ENCODE measurements around the gene ARHGAP19.

Gene ARHGAP19

DNA sequence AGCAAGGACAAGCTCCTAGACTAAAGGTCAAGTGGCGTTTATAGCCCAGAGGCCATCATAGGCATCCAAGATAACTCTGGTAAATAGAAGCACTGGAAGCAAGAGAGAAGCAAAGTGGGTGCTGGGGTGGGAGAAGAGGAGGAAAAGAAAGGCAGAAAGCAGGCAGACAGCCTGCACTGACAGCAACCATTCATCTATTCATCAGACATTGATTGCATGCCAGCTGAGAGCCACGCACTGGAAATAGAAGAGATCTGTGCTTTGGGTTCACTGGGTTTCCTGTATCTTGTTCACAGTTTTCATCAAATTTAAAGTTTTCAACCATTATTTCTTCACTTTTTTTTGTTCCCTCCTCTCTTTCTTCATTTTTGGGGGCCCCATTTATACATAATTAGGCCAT, 102.0 kb downstream of the ARHGAP19 start:
- DNase-seq: no peak

DNA sequence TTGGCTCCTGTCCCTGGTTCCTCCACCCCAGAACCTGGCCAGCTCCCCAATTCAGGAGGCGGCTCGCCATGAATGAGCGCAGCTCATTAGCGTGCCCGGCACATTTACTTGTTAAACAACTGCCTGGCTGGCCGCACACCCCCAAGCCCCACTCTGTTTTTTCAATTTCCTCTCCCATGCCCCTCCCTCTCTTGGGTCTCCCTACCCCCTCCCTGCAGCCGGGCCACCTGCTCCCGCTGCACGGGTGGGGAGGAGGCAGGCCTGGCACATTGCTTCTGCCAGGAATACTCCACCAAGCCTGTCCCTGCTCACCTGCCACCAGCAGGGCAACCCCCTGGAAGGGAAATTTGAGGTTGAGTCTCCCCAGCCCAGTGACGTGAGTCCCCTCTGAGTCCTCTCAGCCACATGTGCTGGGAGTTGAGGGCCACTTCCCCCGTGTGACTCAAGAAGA, 104.2 kb downstream of the ARHGAP19 start:
- DNase-seq: no peak

DNA sequence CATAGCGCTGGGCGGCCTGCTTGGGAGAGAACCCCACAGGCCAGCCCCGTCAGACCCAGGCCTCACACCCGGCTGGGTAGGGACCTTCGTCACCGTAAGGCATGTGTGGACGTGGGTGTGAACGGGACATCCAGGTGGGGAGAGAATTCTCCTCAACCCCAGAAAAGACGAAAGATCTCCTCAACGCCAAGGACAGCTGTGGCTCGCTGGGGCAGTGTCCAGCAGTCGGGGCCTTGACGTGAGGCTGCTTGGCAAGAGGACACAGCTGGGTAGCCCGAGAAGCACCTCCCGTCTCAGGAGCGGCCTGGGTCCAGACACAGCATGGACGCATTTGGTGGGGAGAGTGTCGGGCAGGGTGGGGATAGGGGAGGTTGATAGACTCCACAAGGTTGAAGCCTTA, 105.5 kb downstream of the ARHGAP19 start:
- DNase-seq: no peak

DNA sequence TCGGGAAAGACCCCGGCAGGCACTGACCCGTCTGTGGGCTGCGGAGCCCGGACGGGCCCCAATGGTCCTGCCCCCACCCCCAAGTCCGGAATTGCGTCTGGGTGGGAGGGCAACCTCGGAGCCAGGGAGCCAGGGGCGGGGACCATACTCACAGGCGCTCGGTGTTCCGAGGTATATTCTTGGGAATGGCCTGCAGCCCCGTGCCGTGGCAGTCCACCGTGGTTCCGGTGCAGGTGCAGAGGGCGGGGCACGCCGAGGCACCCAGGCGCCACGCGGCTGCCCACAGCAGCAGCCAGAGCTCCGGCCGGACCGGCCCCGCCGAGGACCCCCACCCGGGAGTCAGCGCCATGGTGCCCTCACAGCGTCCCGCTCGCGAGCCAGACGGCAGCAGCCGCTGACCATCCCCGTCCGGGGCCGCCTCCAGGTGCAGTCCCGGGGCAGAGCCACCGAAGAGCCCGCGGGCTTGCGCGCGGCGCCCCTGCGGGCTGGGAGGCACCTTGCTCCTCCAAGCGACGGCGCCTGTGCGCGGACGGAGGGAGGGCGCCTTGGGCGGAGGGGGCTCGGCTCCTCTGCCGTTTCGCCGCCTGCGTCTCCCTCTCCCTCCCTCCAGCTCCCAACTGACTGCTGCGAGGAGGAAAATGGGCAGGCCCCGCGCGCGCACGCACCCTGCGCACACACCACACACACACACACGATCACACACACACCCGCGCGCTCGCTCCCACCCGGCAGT, 106.9 kb downstream of the ARHGAP19 start, which contains the start of gene SLIT1:
Gene SLIT1, minus strand, starts transcription at position 634 of the 733 bp plus-strand sequence. Its CDS starts 285 bp downstream, at position 349.
- no peak for DNase-seq

DNA sequence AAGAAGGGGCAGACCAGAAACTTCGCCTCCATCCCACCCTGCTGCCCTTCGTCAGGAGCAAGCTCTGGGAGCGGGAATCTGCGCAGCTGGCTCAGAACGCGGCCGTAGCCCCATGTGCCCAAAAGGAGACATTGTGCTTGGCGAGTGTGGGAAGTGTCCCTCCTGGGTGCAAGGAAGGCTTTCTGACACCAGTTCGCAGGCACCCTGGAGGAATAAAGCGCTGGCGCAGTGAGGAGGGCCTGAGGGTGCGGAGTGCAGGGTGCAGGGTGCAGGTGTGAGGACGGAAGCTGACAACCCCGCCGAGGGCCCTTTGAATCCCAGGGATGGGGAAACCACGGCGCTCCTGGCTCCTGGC, 107.5 kb downstream of the ARHGAP19 start:
- no peak for DNase-seq

DNA sequence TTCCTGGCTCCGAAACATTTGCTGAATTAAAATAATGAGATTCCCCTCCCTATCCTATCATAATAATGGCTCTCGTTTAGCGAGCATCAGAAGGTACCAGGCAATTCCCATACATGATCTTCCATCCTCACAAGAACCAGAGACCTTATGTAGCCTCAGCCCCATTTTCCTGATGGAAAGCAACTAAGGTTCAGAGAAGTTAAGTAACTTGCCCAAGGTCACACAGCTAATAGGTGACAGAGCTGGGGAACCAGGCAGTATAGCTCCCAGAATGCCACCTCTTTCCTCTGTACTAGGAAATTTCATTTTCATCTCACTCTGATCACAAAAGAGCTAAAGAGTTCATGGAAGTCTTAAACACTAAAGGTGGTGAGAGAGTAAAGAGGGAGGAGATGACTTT, 109.1 kb downstream of the ARHGAP19 start:
- no peak for DNase-seq

DNA sequence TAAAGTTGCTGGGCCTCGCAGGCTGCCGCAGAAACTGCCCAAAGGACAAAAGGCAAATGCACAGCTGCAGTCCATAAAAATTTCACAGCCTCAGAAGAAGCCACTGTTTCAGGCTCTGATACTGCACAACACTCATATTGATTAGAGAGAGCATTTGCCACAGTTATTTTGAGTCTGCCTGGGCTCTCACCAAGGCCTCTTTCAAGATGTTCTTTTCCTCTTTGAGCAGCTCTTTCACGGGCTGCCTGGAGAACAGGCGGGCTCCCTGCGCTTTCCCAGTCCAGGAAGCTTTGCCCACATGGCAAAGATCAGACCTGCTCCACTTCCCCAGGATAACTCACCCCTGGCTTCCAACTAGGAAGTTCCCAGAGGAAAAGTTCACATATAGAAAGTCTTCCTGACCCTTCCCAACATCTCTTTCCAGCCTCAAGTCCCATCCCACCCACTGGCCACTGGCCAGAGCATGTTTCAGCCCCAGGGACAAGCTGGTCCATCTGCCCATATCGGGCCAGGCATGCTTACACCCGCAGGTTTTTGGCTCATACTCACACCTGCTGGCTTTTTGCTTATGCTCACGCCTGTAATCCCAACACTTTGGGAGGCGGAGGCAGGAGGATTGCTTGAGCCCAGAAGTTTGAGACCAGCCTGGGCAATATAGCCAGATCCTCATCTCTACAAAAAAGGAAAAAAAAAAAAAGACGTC, 110.0 kb downstream of the ARHGAP19 start:
- DNase-seq: no peak

DNA sequence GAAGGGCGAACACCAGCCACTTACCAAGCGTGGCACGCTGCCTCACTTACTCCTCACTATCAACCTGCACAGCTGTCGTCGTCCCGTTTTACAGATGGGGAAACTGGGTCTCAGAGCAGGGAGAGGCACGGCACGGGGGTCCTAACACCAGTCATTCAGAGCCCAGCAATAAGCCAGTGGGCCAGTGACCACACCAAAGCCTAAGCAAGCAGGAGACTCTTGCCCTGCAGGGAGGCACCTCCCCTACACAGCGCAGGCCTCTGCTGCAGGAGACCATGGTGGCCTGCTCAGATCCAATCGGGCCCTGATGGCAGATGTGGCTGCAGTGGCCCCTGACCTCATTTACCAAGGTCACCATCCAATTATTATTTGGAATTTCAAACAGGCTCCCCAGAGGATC, 111.5 kb downstream of the ARHGAP19 start:
- DNase-seq: no peak

DNA sequence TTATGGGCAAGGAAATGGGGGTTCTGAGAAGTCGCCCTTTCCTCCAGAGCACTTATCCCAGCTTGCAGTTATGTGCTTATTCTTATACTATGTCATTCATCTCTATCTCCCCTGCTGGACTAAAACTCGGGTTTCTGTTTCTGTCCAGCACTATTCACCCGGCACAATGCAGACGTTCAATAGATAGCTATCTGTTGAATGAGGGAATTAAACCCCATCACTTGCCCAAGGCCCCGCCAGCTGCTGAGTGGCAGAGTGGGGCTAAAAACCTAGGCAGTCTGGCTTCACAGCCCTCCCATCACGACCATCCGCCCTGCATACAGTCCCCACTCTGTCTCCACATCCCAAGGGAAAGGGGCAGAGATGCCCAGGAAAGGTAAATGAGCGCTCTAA, 112.1 kb downstream of the ARHGAP19 start:
- DNase-seq: no peak

DNA sequence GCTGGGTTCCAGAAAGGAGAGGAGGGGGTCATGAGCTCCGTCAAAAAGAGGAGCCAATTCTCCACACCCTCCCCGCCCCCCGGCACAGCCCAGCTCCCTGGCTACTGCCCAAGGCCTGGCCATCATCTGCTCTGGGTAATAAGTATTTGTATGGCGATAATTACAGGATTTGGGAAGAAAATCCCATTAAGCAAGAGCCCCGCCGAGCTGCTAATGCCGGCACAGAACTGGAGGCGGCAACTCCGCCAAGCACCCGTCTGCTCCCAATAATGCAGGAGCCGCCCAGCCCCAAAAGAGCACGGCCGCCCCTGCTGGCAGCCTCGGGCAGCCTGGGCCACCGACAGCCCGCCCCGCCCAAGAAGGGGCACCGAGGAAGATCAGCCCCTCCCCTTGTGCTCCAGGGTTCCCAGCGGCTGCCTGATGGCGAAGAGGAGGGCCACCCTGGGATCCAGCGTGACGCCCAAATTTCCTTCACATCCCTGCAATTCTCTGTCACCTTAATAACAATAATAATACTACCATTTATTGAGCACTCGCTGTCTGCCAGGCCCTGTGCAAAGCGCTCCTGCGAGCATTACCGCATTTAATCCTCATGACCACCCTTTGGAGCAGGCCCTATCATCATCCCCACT, 112.6 kb downstream of the ARHGAP19 start:
- peak; percentile 65 for DNase-seq

DNA sequence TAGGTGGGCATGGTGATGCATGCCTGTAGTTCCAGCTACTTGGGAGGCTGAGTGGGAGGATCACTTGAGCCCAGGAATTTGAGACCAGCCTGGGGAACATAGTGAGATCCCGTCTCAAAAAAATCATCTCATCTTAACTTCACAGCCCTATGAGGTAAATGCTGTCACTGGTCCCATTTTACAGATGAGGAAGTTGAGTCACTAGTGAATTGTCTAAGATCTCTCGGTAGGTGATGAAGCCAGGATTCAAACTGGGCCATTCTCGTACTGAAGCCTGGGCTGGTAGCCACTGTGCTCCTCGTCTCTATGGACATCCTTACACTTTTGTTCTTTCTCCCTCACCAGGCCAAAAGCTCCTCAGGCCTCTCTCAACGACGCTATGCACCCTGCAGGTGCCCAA, 113.1 kb downstream of the ARHGAP19 start:
- no peak for DNase-seq

DNA sequence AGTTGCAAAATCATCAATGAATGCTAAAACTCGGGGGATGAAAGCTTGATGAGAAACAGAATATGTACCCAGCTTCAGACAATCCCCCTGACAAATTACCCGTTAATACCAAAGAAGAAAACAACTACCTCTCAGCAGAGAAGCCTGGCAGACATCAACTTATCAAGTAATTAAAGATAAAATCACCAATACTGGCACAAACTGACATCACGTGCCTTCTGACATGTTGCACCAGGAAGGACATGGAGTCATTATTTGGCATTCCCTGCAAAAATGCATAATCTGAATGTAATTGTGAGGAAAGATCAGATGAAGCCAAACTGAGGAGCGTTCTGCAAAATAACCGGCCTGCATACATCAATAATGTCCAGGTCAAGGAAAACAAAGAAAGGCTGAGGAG, 114.4 kb downstream of the ARHGAP19 start:
- DNase-seq: no peak

DNA sequence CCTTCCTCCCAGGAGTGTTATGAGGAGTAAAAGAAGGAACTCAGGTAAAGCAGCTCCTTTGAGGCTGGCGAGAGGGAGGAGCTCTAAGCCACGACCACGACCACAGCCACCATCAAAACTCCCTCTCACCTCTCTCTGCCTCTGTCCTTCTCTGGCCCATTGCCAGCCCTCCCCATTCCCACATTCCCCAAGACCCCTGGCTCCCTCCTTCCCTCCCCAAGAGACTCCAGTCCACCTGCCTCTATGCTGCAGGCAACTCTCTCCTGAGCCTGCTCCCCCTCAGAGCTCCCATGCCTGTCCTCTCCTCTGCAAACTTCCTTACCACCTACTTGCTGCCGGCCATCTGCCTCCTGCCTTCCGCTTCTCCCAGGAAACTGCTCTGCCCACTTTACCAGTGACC, 116.2 kb downstream of the ARHGAP19 start:
- DNase-seq: no peak

DNA sequence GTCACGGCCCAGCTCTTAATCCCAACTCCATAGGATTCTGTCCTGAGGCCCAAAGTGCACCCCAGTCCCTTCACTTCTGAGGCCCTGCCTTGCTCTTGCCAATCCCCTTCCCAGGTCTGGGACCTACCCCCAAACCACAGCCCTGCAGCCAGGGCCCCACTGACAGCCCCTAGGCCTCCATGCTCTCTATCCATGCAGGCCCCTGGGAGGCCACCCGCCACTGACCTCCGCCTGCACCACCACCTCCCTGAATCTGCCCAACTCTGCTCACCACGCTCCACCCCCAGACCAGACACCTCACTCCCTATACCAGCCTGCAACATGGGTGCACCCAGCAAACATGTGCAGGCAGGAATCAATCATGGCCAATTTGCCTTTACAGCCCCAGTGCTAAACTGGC, 116.9 kb downstream of the ARHGAP19 start:
- no peak for DNase-seq

DNA sequence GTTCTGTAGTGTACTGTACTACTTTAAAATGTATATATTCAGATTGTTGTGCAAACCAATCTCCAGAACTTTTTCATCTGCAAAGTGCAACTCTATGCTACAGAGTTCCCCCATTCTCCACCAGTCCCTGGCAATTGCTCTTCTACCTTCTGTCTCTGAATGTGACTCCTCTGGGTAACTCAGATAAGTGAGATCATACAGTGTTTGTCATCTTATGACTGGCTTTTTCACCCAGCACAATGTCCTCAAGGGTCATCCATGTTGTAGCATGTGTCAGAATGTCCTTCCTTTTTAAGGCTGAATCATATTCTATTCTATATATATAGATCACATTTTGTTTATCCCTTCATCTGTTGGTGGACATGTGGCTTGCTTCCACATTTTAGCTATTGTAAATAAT, 117.5 kb downstream of the ARHGAP19 start:
- no peak for DNase-seq

DNA sequence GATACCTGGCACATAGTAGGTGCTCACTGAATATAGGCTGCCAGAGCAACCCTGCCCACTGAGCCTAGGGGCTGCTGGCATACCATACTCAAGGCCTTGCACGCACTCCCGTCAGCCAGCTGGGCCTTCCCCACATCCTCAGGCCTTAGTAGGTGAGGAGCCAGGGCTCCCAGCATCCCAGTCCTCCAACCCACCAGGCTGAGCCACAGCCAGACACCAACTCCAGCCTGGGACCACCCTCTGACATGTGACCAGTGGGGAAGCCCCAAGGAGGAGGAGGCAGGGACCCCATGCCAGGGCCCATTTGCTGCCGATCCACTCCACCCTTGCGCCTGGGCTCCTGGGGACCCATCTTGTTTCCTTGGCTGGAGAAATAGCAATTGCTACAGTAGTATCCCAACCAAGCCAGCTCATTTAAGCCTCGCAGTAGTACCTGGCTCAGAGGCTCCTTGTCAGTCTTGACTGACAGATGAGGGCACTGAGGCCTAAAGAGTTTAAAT, 118.1 kb downstream of the ARHGAP19 start:
- DNase-seq: no peak

DNA sequence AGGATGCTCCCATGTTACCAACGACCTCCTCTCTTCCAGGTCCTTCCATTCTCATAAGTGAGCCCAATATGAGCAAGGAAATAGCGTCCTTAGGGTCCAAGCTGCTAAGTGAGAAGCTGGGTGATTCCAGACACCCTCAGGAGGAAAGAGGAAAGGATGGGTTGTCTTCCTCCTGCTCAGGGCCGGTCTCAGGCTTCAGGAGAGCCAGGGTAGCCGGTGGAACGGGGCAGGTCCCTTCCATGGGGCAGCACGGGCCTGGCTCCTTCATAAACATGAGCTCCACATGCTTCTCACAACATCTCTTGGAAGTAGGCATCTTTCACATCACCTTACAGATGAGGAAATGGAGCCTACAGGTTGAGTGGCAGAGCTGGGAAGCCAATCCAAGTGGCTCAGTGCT, 119.4 kb downstream of the ARHGAP19 start:
- no peak for DNase-seq

Measured in hematopoietic multipotent progenitor cell treated with erythropoietin and hydrocortisone succinate and interleukin-3 and kit ligand, for 4 days (in vitro differentiated cells).